Measurements from ENCODE around the gene ALDH3B1. TPM values are rescaled to one million over a fixed set of nuclear protein-coding genes. Genes with fewer than 3 reads are reported as not detected.

The ALDH3B1 gene
- total RNA-seq, 1 donor from 2014 or later = not detected

DNA sequence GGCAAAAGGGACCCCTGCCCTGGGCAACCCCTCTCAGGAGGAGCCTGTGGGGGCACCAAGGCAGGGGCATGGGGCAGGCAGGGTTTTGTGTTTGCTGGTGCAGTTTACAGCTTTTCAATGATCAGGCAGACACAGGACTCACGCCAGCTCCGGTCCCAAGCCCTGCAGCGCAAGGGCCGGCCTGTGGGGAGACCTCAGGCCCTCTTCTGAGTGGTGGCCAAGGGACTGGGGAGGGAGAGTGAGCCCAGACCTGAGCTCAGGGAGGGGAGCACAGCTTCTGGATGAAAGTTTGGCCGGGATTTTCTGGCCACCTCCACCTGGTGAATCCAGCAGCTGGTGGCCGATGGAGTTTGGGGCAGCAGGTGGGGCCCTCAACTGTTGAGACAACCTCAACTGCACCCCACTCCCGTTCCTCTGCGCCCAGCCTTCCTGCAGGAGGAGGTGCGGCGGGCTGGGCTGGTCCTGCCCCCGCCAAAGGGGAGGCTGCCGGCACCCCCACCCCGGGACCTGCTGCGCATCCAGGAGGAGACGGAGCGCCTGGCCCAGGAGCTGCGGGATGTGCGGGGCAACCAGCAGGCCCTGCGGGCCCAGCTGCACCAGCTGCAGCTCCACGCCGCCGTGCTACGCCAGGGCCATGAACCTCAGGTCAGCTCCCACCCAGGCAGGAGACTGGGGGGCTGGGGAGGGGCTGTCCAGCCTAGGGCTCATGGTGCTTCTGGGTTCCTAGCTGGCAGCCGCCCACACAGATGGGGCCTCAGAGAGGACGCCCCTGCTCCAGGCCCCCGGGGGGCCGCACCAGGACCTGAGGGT lies 32.3 kb downstream of the ALDH3B1 start:
- intact Hi-C loops (cut with micrococcal nuclease) = no loop called here

DNA sequence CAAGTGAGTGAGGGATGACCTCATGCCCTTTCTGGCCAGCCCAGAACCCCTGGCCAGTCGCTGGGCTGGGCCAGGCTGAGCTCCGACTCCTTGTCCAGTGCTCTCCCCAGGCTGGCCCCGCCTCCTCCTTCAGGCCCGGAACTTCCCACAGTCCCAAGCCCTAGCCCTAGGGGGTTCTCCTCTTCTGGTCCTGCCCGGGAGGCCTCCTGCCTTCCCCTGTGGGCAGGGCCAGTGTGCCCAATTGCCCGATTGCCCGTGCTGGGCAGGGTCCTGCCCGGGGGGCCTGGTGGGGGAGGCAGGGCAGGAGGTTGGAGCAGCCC lies 32.9 kb downstream of the ALDH3B1 start:
- intact Hi-C loops (cut with micrococcal nuclease) = no loop called here

DNA sequence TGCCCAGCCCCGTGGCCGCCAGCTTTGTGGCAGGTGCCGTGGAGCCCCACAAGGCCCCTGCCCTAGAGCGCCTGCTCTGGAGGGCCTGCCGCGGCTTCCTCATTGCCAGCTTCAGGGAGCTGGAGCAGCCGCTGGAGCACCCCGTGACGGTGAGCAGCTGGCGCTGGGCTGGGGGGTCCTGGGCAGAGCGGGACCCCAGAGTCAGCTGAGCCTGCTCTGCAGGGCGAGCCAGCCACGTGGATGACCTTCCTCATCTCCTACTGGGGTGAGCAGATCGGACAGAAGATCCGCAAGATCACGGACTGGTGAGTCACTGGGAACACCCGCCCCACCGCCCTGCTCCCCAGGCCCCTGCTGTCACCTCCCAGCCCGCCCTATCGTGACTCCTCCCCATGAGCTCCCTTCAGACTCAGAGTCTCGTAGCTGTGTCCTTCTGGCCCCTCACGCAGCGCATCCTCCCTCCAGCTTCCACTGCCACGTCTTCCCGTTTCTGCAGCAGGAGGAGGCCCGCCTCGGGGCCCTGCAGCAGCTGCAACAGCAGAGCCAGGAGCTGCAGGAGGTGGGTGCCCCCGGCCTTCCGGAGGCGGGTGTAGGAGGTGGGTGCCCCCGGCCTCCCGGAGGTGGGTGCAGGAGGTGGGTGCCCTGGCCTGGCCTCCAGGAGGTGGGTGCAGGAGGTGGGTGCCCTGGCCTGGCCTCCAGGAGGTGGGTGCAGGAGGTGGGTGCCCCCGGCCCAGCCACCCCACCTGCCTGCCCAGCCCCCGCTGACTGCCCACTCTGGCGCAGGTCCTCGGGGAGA lies 33.4 kb downstream of the ALDH3B1 start:
- intact Hi-C loops (cut with micrococcal nuclease) = no loop called here

DNA sequence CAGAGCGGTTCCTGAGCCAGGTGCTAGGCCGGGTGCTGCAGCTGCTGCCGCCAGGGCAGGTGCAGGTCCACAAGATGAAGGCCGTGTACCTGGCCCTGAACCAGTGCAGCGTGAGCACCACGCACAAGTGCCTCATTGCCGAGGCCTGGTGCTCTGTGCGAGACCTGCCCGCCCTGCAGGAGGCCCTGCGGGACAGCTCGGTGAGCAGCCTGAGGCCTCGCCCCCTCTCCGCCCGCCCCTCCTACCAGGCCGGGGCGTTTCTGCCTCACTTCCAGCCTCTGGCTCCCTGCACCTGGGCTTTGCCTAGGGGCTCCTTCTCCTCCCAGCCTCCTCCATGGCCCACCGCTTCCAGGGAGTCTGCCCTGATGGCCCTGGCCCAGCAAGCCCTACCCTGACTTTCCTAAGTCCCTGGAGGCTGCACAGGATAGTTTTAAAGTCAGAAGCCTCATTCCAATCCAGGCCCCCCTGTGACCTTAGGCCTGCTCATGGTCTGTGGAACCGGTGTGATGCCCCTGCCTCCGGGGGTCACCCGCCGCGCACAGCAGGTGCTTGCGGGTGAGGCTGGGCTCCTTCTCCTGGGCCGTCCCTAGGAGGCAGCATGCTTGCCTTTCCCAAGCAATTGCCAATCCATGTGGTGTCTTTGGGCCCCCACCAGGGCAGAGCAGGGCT lies 34.2 kb downstream of the ALDH3B1 start:
- intact Hi-C loops (cut with micrococcal nuclease) = no loop called here

DNA sequence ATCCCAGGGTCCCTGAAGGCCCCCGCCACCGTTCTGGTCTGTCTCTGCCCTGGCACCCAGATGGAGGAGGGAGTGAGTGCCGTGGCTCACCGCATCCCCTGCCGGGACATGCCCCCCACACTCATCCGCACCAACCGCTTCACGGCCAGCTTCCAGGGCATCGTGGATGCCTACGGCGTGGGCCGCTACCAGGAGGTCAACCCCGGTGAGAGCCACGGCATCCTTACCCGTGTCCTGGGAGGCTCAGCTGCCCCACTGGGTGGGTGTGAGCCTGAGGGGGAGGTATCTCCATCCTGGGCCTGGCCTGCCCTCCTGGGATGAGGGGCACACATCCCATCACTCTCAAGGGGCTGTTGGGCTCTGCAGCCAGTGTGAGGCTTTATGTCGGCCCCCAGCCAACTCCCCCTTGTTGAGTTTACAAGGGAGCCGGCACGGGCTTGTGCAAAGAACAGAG lies 34.8 kb downstream of the ALDH3B1 start:
- intact Hi-C loops (cut with micrococcal nuclease) = no loop called here

GRCh38 chr11:68047437-68048290 lies 37.5 kb downstream of the ALDH3B1 start:
- intact Hi-C loops (cut with micrococcal nuclease) = no loop called here

DNA sequence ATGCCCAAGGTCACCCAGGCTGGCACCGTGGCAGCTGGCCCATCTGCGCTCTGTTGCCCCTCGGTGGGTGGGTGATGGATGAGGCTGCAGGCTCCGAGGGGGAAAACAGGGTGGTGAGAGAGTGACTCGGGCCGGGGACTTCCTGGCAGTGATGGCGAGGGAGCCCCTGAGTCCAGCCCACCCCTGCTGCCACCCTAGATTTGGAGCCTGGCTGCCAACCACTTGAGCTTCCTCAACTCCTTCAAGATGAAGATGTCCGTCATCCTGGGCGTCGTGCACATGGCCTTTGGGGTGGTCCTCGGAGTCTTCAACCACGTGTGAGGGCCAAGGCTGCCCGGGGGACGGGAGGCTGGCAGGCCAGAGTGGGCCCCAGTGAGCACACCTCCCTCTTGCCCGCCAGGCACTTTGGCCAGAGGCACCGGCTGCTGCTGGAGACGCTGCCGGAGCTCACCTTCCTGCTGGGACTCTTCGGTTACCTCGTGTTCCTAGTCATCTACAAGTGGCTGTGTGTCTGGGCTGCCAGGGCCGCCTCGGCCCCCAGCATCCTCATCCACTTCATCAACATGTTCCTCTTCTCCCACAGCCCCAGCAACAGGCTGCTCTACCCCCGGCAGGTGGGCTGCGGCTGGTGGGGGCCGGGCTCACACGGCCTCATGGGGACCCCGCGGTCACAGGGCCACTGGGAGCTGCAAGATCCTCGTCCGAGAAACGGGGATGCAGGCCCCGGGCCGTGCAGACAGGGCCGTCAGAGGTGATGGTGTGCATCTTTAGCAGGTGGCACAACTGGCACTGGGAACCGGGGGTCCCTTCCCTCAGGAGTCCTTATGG lies 38.8 kb downstream of the ALDH3B1 start:
- intact Hi-C loops (cut with micrococcal nuclease) = no loop called here

- intact Hi-C loops (cut with micrococcal nuclease) = no loop called here
These were observed 39.6 kb downstream of the ALDH3B1 start for GRCh38 chr11:68049509-68050370.

DNA sequence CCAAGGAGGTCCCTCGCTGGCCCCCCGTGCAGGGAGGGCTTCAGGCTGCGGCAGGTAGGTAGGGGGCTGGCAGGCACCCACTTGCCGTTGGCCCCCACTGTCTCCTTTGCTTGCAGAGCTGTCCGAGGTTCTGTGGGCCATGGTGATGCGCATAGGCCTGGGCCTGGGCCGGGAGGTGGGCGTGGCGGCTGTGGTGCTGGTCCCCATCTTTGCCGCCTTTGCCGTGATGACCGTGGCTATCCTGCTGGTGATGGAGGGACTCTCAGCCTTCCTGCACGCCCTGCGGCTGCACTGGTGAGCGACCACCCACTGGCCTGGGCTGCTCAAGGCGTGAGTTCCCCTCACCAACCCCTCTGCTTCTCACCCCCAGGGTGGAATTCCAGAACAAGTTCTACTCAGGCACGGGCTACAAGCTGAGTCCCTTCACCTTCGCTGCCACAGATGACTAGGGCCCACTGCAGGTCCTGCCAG lies 40.3 kb downstream of the ALDH3B1 start:
- intact Hi-C loops (cut with micrococcal nuclease) = no loop called here

DNA sequence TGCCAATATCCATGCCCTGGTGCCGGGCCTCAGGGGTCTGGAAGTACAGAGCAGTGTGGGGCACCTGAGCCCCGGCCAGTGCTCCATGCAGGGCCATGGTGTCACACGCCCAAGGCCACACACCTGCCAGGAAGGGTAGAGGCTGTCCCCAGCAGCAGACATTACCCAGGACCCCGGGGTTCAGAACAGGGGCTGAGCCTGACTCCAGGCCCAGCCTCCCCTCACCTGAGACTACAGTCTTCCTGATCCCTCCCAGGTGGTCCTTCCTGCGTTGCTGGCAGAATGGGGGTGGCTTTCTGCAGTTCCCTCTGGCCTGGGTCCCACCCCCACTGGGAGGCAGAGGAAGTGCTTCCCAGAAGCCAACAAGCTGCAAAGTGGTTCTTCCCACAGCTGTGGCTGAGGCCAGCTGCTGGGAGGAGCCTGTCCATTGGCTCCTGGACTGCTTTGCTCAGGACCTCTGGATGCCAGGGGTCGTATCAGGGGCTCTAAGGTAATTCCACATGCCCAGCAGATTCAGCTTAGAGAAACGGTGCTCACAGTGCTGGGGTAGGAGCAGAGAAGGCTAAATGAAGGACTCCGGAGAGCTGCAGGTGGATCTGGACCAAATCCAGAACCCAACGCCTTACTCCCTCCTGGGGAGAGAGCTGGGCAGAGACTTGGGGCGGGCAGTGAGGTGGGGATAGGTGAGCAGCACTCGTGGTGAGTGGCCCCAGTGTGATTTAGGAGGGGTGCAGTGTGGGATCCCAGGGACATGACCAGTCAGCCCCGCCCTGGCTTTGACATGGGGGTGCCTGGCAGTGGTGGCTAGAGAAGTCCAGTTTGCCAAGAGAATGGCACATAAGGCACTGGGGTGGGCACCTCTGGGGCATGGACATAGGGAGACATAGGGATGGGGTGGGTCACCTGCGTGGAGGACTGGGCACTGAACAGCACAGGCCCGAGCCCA lies 41.3 kb downstream of the ALDH3B1 start:
- intact Hi-C loops (cut with micrococcal nuclease) = no loop called here

DNA sequence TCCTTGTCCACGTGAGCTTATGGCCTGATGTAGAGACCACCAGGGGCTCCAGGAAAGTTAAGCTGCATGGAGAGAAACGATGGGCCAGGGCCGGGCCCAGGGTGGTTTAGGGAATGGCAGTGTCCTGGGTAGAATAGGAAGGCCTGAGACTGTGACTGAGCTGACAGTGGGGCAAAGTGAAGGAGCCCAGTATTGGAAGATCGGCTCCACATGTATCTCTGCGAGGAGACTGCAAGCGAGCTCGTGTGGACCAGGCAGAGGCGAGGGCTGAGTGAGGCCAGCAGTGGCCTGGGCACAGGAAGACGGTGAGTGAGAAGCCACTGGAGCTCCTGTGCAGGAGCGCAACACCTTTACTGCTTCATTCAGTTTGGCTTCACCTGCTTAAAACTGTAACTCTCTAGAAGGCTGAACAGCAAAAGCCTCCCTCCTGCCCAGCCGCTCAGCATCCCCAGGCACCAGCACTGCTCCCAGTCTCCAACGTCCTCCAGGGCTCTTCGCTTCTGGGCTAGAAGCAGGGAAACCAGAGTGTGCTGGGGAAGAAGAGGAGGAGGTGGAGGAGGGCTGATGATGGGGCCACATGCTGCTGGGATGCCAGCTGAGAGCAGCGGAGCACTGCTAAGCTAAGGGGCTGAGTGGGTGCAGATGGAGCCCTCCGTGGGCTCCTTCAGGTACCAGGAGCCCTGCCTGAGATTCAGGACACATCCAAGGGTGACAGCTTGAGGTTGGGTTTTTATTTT lies 42.2 kb downstream of the ALDH3B1 start:
- intact Hi-C loops (cut with micrococcal nuclease) = no loop called here

DNA sequence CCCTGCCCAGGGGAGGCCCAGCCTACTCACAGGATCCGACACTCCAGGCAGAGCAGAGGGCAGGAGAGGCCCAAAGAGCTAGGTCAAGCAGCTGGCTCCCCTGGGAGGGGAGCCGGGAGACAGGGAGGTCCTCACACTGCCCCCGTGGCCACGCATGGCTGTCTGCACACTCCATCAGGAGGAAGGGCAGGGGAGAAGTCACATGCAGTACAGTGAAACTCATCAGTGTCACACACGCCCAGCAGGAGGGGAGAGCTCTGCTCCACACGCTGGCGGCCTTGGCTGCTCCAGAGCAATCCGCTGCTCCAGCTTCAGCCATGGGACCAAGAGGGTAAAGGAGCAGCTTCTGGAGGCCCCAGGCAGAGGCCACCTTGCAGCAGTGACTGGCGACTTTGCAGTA lies 43.0 kb downstream of the ALDH3B1 start:
- intact Hi-C loops (cut with micrococcal nuclease) = no loop called here

DNA sequence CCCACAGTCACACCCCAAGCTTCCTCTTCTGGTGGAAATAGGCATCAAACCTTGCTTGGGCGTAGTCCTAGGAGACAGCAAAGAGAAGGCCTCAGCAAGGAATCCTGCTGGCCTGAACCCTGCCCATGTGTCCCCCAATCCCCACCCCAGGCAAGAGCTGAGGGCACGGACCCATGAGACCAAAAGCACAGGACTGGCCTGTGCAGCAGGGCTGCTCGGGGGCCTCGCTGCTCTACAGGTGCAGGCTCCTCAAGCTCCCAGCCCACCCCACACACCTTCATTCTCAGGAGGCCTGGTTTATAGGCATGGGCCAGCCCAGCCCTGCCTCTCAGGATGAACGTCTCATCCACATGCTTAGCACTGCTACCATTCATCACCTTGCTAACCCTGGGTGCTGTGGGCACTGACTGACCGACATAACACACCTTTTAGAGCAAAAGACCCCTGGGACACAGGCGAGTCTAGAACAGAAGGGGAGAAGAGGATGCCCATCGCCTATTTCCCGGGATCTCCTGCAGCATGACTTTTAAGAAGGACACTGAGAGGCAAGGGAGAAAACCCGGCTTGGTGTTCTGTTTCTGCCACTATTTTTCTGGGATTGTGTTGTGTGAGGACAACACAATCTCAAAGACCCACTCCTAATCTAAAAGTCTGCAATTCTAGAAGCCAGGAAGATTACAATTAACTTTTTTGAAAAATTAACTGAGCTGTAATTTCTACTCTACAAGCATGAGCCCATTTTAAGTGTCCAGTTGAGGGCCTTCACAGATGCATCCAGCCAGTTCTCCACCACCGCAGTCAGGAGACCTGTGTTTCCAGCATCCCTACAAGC lies 44.1 kb downstream of the ALDH3B1 start:
- intact Hi-C loops (cut with micrococcal nuclease) = no loop called here

DNA sequence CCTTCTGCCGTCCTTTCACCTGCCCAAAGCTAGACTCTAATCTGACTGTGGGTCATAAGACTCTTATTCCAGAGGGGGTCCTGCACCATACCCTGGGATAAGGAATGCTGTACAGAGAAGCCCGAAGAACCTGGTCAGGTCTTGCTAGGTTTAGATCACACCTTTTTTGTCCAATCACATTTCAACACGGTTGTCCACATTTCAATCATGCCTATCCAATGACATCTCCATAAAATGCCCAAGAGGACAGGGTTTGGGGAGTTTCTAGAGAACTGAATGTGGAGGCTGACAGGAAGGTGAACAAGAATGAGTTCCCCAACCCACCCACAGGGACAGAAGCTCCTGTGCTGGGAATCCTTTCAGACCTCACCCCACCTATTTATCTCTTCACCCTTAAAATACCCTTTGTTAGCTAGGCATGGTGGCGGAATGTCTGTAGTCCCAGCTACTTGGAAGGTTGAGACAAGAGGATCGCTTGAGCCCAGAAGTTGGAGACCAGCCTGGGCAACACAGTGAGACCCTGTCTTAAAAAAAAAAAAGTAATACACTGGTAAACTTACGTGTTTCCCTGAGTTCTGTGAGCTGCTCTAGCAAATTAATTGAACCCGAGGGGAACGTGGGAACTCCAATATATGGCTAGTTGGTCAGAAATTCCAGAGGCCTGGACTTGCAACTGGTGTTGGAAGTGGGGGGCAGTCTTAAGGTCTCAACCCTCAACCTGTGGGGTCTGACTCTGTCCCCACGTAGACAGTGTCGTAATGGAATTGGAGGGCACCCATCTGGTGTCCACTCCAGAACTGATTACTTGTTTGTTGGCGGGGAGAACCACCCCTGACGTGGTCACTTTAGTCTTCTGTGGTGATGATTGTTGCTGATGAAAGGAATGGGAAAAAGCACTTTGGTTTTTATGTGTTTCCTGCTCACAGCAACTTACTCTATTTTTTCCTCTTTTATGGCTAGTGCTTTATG lies 46.5 kb downstream of the ALDH3B1 start:
- intact Hi-C loops (cut with micrococcal nuclease) = no loop called here

GRCh38 chr11:68057807-68058206 lies 47.7 kb downstream of the ALDH3B1 start:
- intact Hi-C loops (cut with micrococcal nuclease) = no loop called here

All from T-helper 1 cell treated with Interleukin-12 subunit alpha and Interleukin-12 subunit beta and Interleukin-4 antibody, amounts not matched to agents 30 ng/mL and 1 ng/mL, for 36 hours (primary cell).